KBM-7 (cell line): Measurements from ENCODE around the gene ACAA2.
A peak's percentile ranks its signal among the peaks of the same experiment; 100 is the strongest.

Source experiments
- DNase-seq: peaks from one replicate; pipeline ENCODE4 v3.0.0-alpha.2; 2015
- in situ Hi-C: fragments of 300-500 bp; cut with MboI; formaldehyde crosslinking; loops from 2 replicates; pipeline ENCODE4 v1.14.3; 2020; ENCODE audit warnings: low sequenced_read_pairs, low pct_unique_long_range_greater_than_20kb, mixed read lengths

Gene ACAA2

GRCh38 chr18:49813319-49814146 is at the start of gene ACAA2:
TSS of gene ACAA2 (minus strand) at chr18:49813533. CDS start at chr18:49813484, 49 bp downstream.
- in situ Hi-C loops, result no loop called here
- DNase-seq, result peak; percentile 84

- no peak for DNase-seq
- in situ Hi-C loops, result loop anchor here (25.0 kb wide), 2 partner anchors 326 to 1176 kb away; no protein-coding TSS in a partner anchor
Observed at GRCh38 chr18:49862656-49863385, 49.5 kb upstream of the ACAA2 start.

- in situ Hi-C loops, result loop anchor here (25.0 kb wide), 2 partner anchors 324 to 1174 kb away; no protein-coding TSS in a partner anchor
- DNase-seq, result peak; percentile 38
Observed at GRCh38 chr18:49861659-49862058, 48.3 kb upstream of the ACAA2 start.

- DNase-seq, result no peak
- in situ Hi-C loops, result loop anchor here (25.0 kb wide), 2 partner anchors 322 to 1172 kb away; no protein-coding TSS in a partner anchor
Observed at GRCh38 chr18:49859725-49860124, 46.4 kb upstream of the ACAA2 start.

GRCh38 chr18:49859021-49859359 is 45.7 kb upstream of the ACAA2 start:
- no peak for DNase-seq
- in situ Hi-C loops, result loop anchor here (25.0 kb wide), 2 partner anchors 322 to 1172 kb away; no protein-coding TSS in a partner anchor

- in situ Hi-C loops, result loop anchor here (25.0 kb wide), 2 partner anchors 321 to 1171 kb away; no protein-coding TSS in a partner anchor
- DNase-seq, result peak; percentile 73
Observed at GRCh38 chr18:49858309-49859020, 45.1 kb upstream of the ACAA2 start.

GRCh38 chr18:49857708-49858107 is 44.4 kb upstream of the ACAA2 start:
- in situ Hi-C loops, result loop anchor here (25.0 kb wide), 2 partner anchors 320 to 1170 kb away; no protein-coding TSS in a partner anchor
- no peak for DNase-seq

- in situ Hi-C loops, result loop anchor here (25.0 kb wide), 2 partner anchors 319 to 1169 kb away; no protein-coding TSS in a partner anchor
- no peak for DNase-seq
Observed at GRCh38 chr18:49856496-49856895, 43.2 kb upstream of the ACAA2 start.

- in situ Hi-C loops, result loop anchor here (25.0 kb wide), 2 partner anchors 319 to 1169 kb away; no protein-coding TSS in a partner anchor
- no peak for DNase-seq
Observed at GRCh38 chr18:49855711-49856415, 42.5 kb upstream of the ACAA2 start.

- in situ Hi-C loops, result loop anchor here (25.0 kb wide), 2 partner anchors 317 to 1167 kb away; no protein-coding TSS in a partner anchor
Observed at GRCh38 chr18:49854681-49855080, 41.3 kb upstream of the ACAA2 start.

GRCh38 chr18:49853436-49853835 is 40.1 kb upstream of the ACAA2 start:
- in situ Hi-C loops, result loop anchor here (25.0 kb wide), 2 partner anchors 316 to 1166 kb away; no protein-coding TSS in a partner anchor
- no peak for DNase-seq

More at GRCh38 chr18:49854681-49855080, 41.3 kb upstream of the ACAA2 start:
- no peak for DNase-seq

GRCh38 chr18:49853011-49853410 is 39.7 kb upstream of the ACAA2 start:
- in situ Hi-C loops, result loop anchor here (25.0 kb wide), 2 partner anchors 316 to 1166 kb away; no protein-coding TSS in a partner anchor

GRCh38 chr18:49851624-49852023 is 38.3 kb upstream of the ACAA2 start:
- in situ Hi-C loops, result loop anchor here (25.0 kb wide), 2 partner anchors 314 to 1164 kb away; no protein-coding TSS in a partner anchor
- DNase-seq, result no peak

More at GRCh38 chr18:49853011-49853410, 39.7 kb upstream of the ACAA2 start:
- DNase-seq, result no peak

- in situ Hi-C loops, result loop anchor here (25.0 kb wide), 2 partner anchors 313 to 1163 kb away; no protein-coding TSS in a partner anchor
- DNase-seq, result no peak
Observed at GRCh38 chr18:49850636-49851035, 37.3 kb upstream of the ACAA2 start.

GRCh38 chr18:49849331-49850217 is 36.2 kb upstream of the ACAA2 start:
- DNase-seq, result peak; percentile 14
- in situ Hi-C loops, result loop anchor here (25.0 kb wide), 2 partner anchors 312 to 1162 kb away; no protein-coding TSS in a partner anchor

- in situ Hi-C loops, result no loop called here
- DNase-seq, result no peak
Observed at GRCh38 chr18:49848115-49848514, 34.8 kb upstream of the ACAA2 start.

GRCh38 chr18:49847524-49847923 is 34.2 kb upstream of the ACAA2 start:
- in situ Hi-C loops, result no loop called here
- DNase-seq, result no peak
